HG03439 (cell line): ENCODE results near the gene NMNAT2.

Experiments used
- ATAC-seq: cut with Tn5 transposase; IDR thresholded peaks from one replicate; pipeline ENCODE4 v1.9.1; 2021; ENCODE audit warnings: mild to moderate bottlenecking, moderate library complexity; ENCODE audit not compliant: unreplicated experiment

Gene NMNAT2

GRCh38 chr1:183272390-183272848 is 145.8 kb downstream of the NMNAT2 start:
- ATAC-seq: no peak

- no peak for ATAC-seq
Observed at GRCh38 chr1:183270541-183271141, 147.5 kb downstream of the NMNAT2 start.

- no peak for ATAC-seq
Observed at GRCh38 chr1:183267646-183268431, 150.3 kb downstream of the NMNAT2 start.

GRCh38 chr1:183263886-183264602 is 154.1 kb downstream of the NMNAT2 start:
- ATAC-seq: no peak

- ATAC-seq: no peak
Observed at GRCh38 chr1:183262628-183263200, 155.5 kb downstream of the NMNAT2 start.

- no peak for ATAC-seq
Observed at GRCh38 chr1:183259924-183260323, 158.3 kb downstream of the NMNAT2 start.

- ATAC-seq: no peak
Observed at GRCh38 chr1:183255073-183255472, 163.1 kb downstream of the NMNAT2 start.

- no peak for ATAC-seq
Observed at GRCh38 chr1:183251959-183252450, 166.2 kb downstream of the NMNAT2 start.

GRCh38 chr1:183251101-183251958 is 166.8 kb downstream of the NMNAT2 start:
- no peak for ATAC-seq

- no peak for ATAC-seq
Observed at GRCh38 chr1:183249941-183250452, 168.2 kb downstream of the NMNAT2 start.

GRCh38 chr1:183248989-183249691 is 169.0 kb downstream of the NMNAT2 start:
- ATAC-seq: no peak

- ATAC-seq: no peak
Observed at GRCh38 chr1:183247931-183248330, 170.2 kb downstream of the NMNAT2 start.

GRCh38 chr1:183247484-183247883 is 170.7 kb downstream of the NMNAT2 start:
- no peak for ATAC-seq

GRCh38 chr1:183247066-183247465 is 171.1 kb downstream of the NMNAT2 start:
- no peak for ATAC-seq

- no peak for ATAC-seq
Observed at GRCh38 chr1:183246436-183246835, 171.7 kb downstream of the NMNAT2 start.

- no peak for ATAC-seq
Observed at GRCh38 chr1:183245357-183245756, 172.8 kb downstream of the NMNAT2 start.

- ATAC-seq: no peak
Observed at GRCh38 chr1:183244466-183244865, 173.7 kb downstream of the NMNAT2 start.

- ATAC-seq: no peak
Observed at GRCh38 chr1:183243161-183244050, 174.8 kb downstream of the NMNAT2 start.
